WTC11 (cell line): Measurements from ENCODE around the gene KSR2. TPM values are rescaled to one million over a fixed set of nuclear protein-coding genes. Genes with fewer than 3 reads are reported as not detected.

Experiments used
- ATAC-seq: fragments of 200-7000 bp; cut with Tn5 transposase; 2 replicates; pipeline ENCODE4 v1.10.0; 2021; ENCODE audit warnings: mild to moderate bottlenecking, moderate library complexity
- CTCF ChIA-PET: fragments of 300-600 bp; sonication (Branson Sonifier 250); formaldehyde crosslinking; loops from one replicate; lab custom pipeline; 2021; ENCODE audit warnings: antibody characterized with exemption; lab: Charles Lee
- POLR2A ChIA-PET: fragments of 350-600 bp; sonication (Branson Sonifier 250); formaldehyde crosslinking; loops from one replicate; lab custom pipeline; 2021; ENCODE audit warnings: antibody characterized with exemption; lab: Charles Lee
- DNase-seq: peaks from one replicate; pipeline ENCODE4 v3.0.0; 2021; ENCODE audit warnings: low spot score
- H3K27ac Mint-ChIP-seq: 2 replicates; pipeline ENCODE4 v1.8.0; 2021; ENCODE audit warnings: mixed read lengths
- H3K27me3 Mint-ChIP-seq: 2 replicates; pipeline ENCODE4 v1.8.0; 2021; ENCODE audit warnings: low read depth, mild to moderate bottlenecking, moderate library complexity, mixed read lengths
- H3K36me3 Mint-ChIP-seq: 2 replicates; pipeline ENCODE4 v1.8.0; 2021; ENCODE audit warnings: mixed read lengths
- H3K4me1 Mint-ChIP-seq: 2 replicates; pipeline ENCODE4 v1.8.0; 2022; ENCODE audit warnings: mixed read lengths
- H3K4me3 Mint-ChIP-seq: 2 replicates; pipeline ENCODE4 v1.8.0; 2021; ENCODE audit warnings: mild to moderate bottlenecking, moderate library complexity, mixed read lengths
- H3K9me3 Mint-ChIP-seq: 2 replicates; pipeline ENCODE4 v1.8.0; 2021; ENCODE audit warnings: mixed read lengths
- ATF1 ChIP-seq: sonication (generic); formaldehyde crosslinking; IDR thresholded peaks from 2 replicates; pipeline ENCODE4 v1.8.1; 2023; ENCODE audit warnings: mild to moderate bottlenecking, moderate library complexity, missing genetic modification reagents
- CBFB ChIP-seq: sonication (generic); formaldehyde crosslinking; IDR thresholded peaks from 2 replicates; pipeline ENCODE4 v1.8.1; 2022; ENCODE audit warnings: mild to moderate bottlenecking, low read depth, missing genetic modification reagents
- CREB1 ChIP-seq: sonication (generic); formaldehyde crosslinking; IDR thresholded peaks from 2 replicates; pipeline ENCODE4 v1.8.0; 2023; ENCODE audit warnings: mild to moderate bottlenecking, missing genetic modification reagents
- CREM ChIP-seq: sonication (generic); formaldehyde crosslinking; IDR thresholded peaks from 2 replicates; pipeline ENCODE4 v1.8.1; 2022; ENCODE audit warnings: mild to moderate bottlenecking, missing genetic modification reagents, moderate library complexity
- FOXK1 ChIP-seq: sonication (generic); formaldehyde crosslinking; IDR thresholded peaks from 2 replicates; pipeline ENCODE4 v1.8.0; 2022; ENCODE audit warnings: mild to moderate bottlenecking, moderate library complexity, missing genetic modification reagents
- GABPB1 ChIP-seq: sonication (generic); formaldehyde crosslinking; IDR thresholded peaks from 2 replicates; pipeline ENCODE4 v1.8.1; 2023; ENCODE audit warnings: mild to moderate bottlenecking, missing genetic modification reagents
- GRHL2 ChIP-seq: fragments of 250-450 bp; sonication (Bioruptor Pico); IDR thresholded peaks from 2 replicates; pipeline ENCODE4 v1.8.0; 2022; ENCODE audit warnings: mild to moderate bottlenecking, moderate library complexity; ENCODE audit not compliant: insufficient replicate concordance, severe bottlenecking
- GTF2I ChIP-seq: fragments of 250-450 bp; sonication (Bioruptor Pico); conservative IDR thresholded peaks from 2 replicates; pipeline ENCODE4 v1.4.0; 2021; ENCODE audit warnings: mild to moderate bottlenecking
- NFATC4 ChIP-seq: fragments of 250-450 bp; sonication (Bioruptor Pico); IDR thresholded peaks from 2 replicates; pipeline ENCODE4 v1.9.0; 2021; ENCODE audit warnings: mild to moderate bottlenecking
- NFE2L1 ChIP-seq: sonication (generic); formaldehyde crosslinking; IDR thresholded peaks from 2 replicates; pipeline ENCODE4 v1.8.1; 2023; ENCODE audit warnings: missing genetic modification reagents
- OVOL2 ChIP-seq: fragments of 250-450 bp; sonication (Bioruptor Pico); IDR thresholded peaks from 2 replicates; pipeline ENCODE4 v1.9.0; 2021; ENCODE audit warnings: mild to moderate bottlenecking, borderline replicate concordance
- SMAD3 ChIP-seq: sonication (generic); formaldehyde crosslinking; IDR thresholded peaks from 2 replicates; pipeline ENCODE4 v1.8.0; 2022; ENCODE audit warnings: missing genetic modification reagents, mild to moderate bottlenecking, borderline replicate concordance
- ZBTB21 ChIP-seq: sonication (generic); formaldehyde crosslinking; IDR thresholded peaks from 2 replicates; pipeline ENCODE4 v1.8.1; 2023; ENCODE audit warnings: mild to moderate bottlenecking, missing genetic modification reagents, borderline replicate concordance
- ZNF121 ChIP-seq: sonication (generic); formaldehyde crosslinking; IDR thresholded peaks from 2 replicates; pipeline ENCODE4 v1.8.0; 2023; ENCODE audit warnings: missing genetic modification reagents
- ZNF138 ChIP-seq: sonication (generic); formaldehyde crosslinking; conservative IDR thresholded peaks from 2 replicates; pipeline ENCODE4 v1.8.1; 2022; ENCODE audit warnings: mild to moderate bottlenecking, moderate library complexity, missing genetic modification reagents
- ZNF219 ChIP-seq: sonication (generic); formaldehyde crosslinking; IDR thresholded peaks from 2 replicates; pipeline ENCODE4 v1.8.0; 2023; ENCODE audit warnings: missing genetic modification reagents, mild to moderate bottlenecking, borderline replicate concordance
- ZNF416 ChIP-seq: fragments of 250-450 bp; sonication (Bioruptor Pico); IDR thresholded peaks from 2 replicates; pipeline ENCODE4 v1.9.0; 2021; ENCODE audit warnings: mild to moderate bottlenecking, inconsistent platforms
- ZNF671 ChIP-seq: fragments of 250-450 bp; sonication (Bioruptor Pico); IDR thresholded peaks from 2 replicates; pipeline ENCODE4 v1.8.0; 2021; ENCODE audit warnings: mild to moderate bottlenecking
- total RNA-seq: library from RNA; stranded (reverse); gene quantifications from 3 replicates; pipeline ENCODE4 v1.2.3, GENCODE V29; 2021
- TF ChIP-seq, protein P1 (sequence below): fragments of 250-450 bp; sonication (Bioruptor Pico); IDR thresholded peaks from 2 replicates; pipeline ENCODE4 v1.9.0; 2021; ENCODE audit warnings: moderate library complexity, mild to moderate bottlenecking, inconsistent platforms, borderline replicate concordance
- TF ChIP-seq, protein P2 (sequence below): sonication (generic); formaldehyde crosslinking; IDR thresholded peaks from 2 replicates; pipeline ENCODE4 v1.8.1; 2022; ENCODE audit warnings: mild to moderate bottlenecking, missing genetic modification reagents, moderate library complexity, borderline replicate concordance
- TF ChIP-seq, protein P3 (sequence below): sonication (generic); formaldehyde crosslinking; IDR thresholded peaks from 2 replicates; pipeline ENCODE4 v1.8.1; 2023; ENCODE audit warnings: mild to moderate bottlenecking, moderate library complexity, missing genetic modification reagents
- TF ChIP-seq, protein P4 (sequence below): fragments of 250-450 bp; sonication (Bioruptor Pico); IDR thresholded peaks from 2 replicates; pipeline ENCODE4 v1.9.0; 2021; ENCODE audit warnings: mild to moderate bottlenecking
- TF ChIP-seq, protein P5 (sequence below): sonication (generic); formaldehyde crosslinking; IDR thresholded peaks from 2 replicates; pipeline ENCODE4 v1.8.0; 2022; ENCODE audit warnings: mild to moderate bottlenecking, missing genetic modification reagents
- TF ChIP-seq, protein P6 (sequence below): sonication (generic); formaldehyde crosslinking; IDR thresholded peaks from 2 replicates; pipeline ENCODE4 v1.8.0; 2023; ENCODE audit warnings: missing genetic modification reagents
- TF ChIP-seq, protein P7 (sequence below): sonication (generic); formaldehyde crosslinking; IDR thresholded peaks from 2 replicates; pipeline ENCODE4 v1.8.1; 2023; ENCODE audit warnings: mild to moderate bottlenecking, missing genetic modification reagents, borderline replicate concordance

KSR2 gene
- total RNA-seq, 1 experiment from 2014 or later, result 2.4 TPM

DNA sequence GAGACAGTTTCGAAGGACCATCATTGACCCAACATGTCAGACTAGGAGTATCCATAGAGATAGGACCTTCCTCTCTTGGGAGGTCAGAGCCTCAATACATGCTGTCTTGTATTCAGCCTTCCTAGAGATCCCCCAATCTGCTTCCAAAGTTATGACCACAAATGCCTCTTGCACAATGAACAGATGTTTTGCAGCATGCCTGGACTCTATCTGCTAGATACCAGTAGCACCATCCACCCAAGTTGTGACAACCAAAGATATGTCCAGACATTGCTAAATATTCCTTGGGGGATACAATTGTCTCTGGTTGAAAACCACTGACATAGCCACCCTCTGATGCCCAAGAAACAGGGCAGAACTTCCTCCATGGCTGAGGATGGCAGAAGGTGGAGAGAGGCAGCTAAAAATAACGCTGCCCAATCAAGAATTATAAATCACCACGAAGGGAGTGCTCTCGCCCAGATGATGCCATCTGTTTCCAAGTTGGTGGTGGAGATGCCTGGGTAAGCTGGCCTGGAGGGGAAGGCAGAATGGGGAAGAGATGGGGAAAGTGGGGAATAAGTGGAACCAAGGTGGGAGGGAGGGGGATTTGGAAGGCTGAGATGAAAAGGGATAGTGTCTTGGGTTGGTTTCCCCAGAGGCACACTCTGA lies 564.5 kb downstream of the KSR2 start:
- Mint-ChIP-seq H3K27me3 (no peaks in the 10 kb centered on the region; the same call in 1 of the 2 replicates), H3K9me3 (peaks cover 10% of the 10 kb centered on the region), H3K4me1 (peaks cover 15% of the 10 kb centered on the region), H3K36me3 (no peaks in the 10 kb centered on the region), H3K27ac (no peak overlapping the region), H3K4me3 (no peak overlapping the region)
- CTCF ChIA-PET, result interaction anchor here (1.7 to 1.9 kb wide), 2 partner anchors 177 to 193 kb away, joined by 4 to 5 read pairs; no protein-coding TSS in a partner anchor
- POLR2A ChIA-PET, result no interaction called here
- TF ChIP-seq ZNF671 (no peak), ZNF138 (CRISPR knock-in tag) (no peak), CREB1 (CRISPR knock-in tag) (no peak), CREM (CRISPR knock-in tag) (no peak), GABPB1 (no peak), SMAD3 (CRISPR knock-in tag) (no peak)
- TF ChIP-seq, protein P1, sequence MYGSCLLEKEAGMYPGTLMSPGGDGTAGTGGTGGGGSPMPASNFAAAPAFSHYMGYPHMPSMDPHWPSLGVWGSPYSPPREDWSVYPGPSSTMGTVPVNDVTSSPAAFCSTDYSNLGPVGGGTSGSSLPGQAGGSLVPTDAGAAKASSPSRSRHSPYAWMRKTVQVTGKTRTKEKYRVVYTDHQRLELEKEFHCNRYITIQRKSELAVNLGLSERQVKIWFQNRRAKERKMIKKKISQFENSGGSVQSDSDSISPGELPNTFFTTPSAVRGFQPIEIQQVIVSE (CRISPR knock-in tag), result no peak
- DNase-seq (no peak), ATAC-seq (no peak)

DNA sequence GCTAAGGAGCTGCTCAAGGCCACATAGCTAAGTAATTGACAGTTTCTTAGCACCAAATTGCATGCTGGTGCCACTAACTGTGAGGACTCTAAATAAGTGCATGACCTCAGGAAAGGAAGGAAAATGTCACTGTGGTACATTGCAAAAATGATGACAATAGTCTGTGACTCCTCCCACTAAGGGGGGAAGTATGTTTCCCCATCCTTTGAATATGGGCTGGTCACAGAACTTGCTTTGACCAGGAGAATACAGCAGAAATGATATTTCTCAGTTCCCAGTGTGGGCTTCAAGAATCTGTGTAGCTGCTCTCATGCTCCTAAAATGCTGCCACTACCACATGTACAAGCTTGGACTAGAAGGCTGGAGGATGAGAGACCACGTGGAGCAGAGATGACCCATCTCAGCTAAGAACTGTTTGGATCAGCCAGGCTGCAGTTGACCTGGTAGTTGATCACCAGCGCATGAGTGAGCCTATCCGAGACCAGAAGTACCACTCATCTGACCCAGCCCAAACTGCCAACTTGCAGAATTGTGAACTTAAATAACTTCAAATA lies 565.1 kb downstream of the KSR2 start:
- Mint-ChIP-seq H3K36me3 (no peaks in the 10 kb centered on the region), H3K4me1 (peaks cover 15% of the 10 kb centered on the region), H3K27me3 (no peaks in the 10 kb centered on the region; the same call in 1 of the 2 replicates), H3K4me3 (no peak overlapping the region), H3K27ac (no peak overlapping the region), H3K9me3 (peaks cover 16% of the 10 kb centered on the region)
- DNase-seq, result no peak
- no peak for ATAC-seq
- POLR2A ChIA-PET, result no interaction called here
- CTCF ChIA-PET, result interaction anchor here (1.6 to 3.5 kb wide), 5 partner anchors 35 to 193 kb away, joined by 4 to 24 read pairs (median 5); no protein-coding TSS in a partner anchor
- TF ChIP-seq, protein P2, sequence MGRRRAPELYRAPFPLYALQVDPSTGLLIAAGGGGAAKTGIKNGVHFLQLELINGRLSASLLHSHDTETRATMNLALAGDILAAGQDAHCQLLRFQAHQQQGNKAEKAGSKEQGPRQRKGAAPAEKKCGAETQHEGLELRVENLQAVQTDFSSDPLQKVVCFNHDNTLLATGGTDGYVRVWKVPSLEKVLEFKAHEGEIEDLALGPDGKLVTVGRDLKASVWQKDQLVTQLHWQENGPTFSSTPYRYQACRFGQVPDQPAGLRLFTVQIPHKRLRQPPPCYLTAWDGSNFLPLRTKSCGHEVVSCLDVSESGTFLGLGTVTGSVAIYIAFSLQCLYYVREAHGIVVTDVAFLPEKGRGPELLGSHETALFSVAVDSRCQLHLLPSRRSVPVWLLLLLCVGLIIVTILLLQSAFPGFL (CRISPR knock-in tag), result no peak
- TF ChIP-seq, protein P3, sequence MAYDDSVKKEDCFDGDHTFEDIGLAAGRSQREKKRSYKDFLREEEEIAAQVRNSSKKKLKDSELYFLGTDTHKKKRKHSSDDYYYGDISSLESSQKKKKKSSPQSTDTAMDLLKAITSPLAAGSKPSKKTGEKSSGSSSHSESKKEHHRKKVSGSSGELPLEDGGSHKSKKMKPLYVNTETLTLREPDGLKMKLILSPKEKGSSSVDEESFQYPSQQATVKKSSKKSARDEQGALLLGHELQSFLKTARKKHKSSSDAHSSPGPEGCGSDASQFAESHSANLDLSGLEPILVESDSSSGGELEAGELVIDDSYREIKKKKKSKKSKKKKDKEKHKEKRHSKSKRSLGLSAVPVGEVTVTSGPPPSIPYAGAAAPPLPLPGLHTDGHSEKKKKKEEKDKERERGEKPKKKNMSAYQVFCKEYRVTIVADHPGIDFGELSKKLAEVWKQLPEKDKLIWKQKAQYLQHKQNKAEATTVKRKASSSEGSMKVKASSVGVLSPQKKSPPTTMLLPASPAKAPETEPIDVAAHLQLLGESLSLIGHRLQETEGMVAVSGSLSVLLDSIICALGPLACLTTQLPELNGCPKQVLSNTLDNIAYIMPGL (CRISPR knock-in tag), result no peak
- TF ChIP-seq CBFB (CRISPR knock-in tag), result no peak
- no peak for TF ChIP-seq ATF1 (CRISPR knock-in tag)
- TF ChIP-seq OVOL2, result no peak
- no peak for TF ChIP-seq ZNF416 (CRISPR knock-in tag)
- no peak for TF ChIP-seq ZNF121 (CRISPR knock-in tag)
- no peak for TF ChIP-seq GTF2I
- TF ChIP-seq NFE2L1 (CRISPR knock-in tag), result no peak
- TF ChIP-seq GRHL2, result no peak
- TF ChIP-seq, protein P4, sequence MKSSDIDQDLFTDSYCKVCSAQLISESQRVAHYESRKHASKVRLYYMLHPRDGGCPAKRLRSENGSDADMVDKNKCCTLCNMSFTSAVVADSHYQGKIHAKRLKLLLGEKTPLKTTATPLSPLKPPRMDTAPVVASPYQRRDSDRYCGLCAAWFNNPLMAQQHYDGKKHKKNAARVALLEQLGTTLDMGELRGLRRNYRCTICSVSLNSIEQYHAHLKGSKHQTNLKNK (CRISPR knock-in tag), result no peak
- TF ChIP-seq, protein P5, sequence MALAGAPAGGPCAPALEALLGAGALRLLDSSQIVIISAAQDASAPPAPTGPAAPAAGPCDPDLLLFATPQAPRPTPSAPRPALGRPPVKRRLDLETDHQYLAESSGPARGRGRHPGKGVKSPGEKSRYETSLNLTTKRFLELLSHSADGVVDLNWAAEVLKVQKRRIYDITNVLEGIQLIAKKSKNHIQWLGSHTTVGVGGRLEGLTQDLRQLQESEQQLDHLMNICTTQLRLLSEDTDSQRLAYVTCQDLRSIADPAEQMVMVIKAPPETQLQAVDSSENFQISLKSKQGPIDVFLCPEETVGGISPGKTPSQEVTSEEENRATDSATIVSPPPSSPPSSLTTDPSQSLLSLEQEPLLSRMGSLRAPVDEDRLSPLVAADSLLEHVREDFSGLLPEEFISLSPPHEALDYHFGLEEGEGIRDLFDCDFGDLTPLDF, result no peak
- no peak for TF ChIP-seq FOXK1 (CRISPR knock-in tag)
- no peak for TF ChIP-seq ZBTB21 (CRISPR knock-in tag)
- TF ChIP-seq ZNF219 (CRISPR knock-in tag), result no peak
- TF ChIP-seq, protein P6, sequence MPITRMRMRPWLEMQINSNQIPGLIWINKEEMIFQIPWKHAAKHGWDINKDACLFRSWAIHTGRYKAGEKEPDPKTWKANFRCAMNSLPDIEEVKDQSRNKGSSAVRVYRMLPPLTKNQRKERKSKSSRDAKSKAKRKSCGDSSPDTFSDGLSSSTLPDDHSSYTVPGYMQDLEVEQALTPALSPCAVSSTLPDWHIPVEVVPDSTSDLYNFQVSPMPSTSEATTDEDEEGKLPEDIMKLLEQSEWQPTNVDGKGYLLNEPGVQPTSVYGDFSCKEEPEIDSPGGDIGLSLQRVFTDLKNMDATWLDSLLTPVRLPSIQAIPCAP, result no peak
- no peak for TF ChIP-seq NFATC4
- TF ChIP-seq, protein P7, sequence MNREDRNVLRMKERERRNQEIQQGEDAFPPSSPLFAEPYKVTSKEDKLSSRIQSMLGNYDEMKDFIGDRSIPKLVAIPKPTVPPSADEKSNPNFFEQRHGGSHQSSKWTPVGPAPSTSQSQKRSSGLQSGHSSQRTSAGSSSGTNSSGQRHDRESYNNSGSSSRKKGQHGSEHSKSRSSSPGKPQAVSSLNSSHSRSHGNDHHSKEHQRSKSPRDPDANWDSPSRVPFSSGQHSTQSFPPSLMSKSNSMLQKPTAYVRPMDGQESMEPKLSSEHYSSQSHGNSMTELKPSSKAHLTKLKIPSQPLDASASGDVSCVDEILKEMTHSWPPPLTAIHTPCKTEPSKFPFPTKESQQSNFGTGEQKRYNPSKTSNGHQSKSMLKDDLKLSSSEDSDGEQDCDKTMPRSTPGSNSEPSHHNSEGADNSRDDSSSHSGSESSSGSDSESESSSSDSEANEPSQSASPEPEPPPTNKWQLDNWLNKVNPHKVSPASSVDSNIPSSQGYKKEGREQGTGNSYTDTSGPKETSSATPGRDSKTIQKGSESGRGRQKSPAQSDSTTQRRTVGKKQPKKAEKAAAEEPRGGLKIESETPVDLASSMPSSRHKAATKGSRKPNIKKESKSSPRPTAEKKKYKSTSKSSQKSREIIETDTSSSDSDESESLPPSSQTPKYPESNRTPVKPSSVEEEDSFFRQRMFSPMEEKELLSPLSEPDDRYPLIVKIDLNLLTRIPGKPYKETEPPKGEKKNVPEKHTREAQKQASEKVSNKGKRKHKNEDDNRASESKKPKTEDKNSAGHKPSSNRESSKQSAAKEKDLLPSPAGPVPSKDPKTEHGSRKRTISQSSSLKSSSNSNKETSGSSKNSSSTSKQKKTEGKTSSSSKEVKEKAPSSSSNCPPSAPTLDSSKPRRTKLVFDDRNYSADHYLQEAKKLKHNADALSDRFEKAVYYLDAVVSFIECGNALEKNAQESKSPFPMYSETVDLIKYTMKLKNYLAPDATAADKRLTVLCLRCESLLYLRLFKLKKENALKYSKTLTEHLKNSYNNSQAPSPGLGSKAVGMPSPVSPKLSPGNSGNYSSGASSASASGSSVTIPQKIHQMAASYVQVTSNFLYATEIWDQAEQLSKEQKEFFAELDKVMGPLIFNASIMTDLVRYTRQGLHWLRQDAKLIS (CRISPR knock-in tag), result no peak
